H1 (cell line): ENCODE results near the gene CACNG8. TPM values are rescaled to one million over a fixed set of nuclear protein-coding genes. Genes with fewer than 3 reads are reported as not detected.

Source experiments
- BRCA1 ChIP-seq: IDR thresholded peaks from 2 replicates; pipeline ENCODE4 v1.6.1; 2012; ENCODE audit warnings: low read depth, low read length, improper control_type of control experiment
- CTBP2 ChIP-seq: IDR thresholded peaks from 2 replicates; pipeline ENCODE4 v1.7.0; 2011; ENCODE audit warnings: borderline replicate concordance, mild to moderate bottlenecking, moderate library complexity, mixed read lengths, low read length; ENCODE audit not compliant: insufficient read depth, insufficient read length
- polyA plus RNA-seq, 7 experiments: library from polyadenylated mRNA; depleted of rRNA in 3 of 7; stranded (reverse) in 5 of 7; unstranded in 2 of 7; fragments of >200 nt in 5 of 7; fragments of 200-250 nt in 2 of 7; gene quantifications; 1 replicate in 5 of 7; 2 replicates in 1 of 7; 4 replicates in 1 of 7; pipeline versions ENCODE4 v1.2.1 to v1.2.3, GENCODE V29; 2011 to 2013; ENCODE audit warnings: missing spikeins in 2 of 7, mixed read lengths in 2 of 7
- total RNA-seq: library from RNA; stranded (reverse); fragmentation: NEBNext Ultra II Directional; extraction: Animal tissue kit (Norgen Biotek cat#: 25700); gene quantifications from 2 replicates; pipeline ENCODE4 v1.2.1, GENCODE V29; 2021

Gene CACNG8
- total and polyA plus RNA-seq, 2 of the 8 experiments (the other 6 are each of a cell fraction or from before 2014, with no cell fraction given), result 0.41 to 4.5 TPM

GRCh38 chr19:53992815-53993214 is 30.1 kb downstream of the CACNG8 start (continued):
- TF ChIP-seq CTBP2 (no peak), BRCA1 (no peak)
